HG03045 (cell line): ENCODE results near the gene ENTPD2.

Experiments used
- ATAC-seq: cut with Tn5 transposase; IDR thresholded peaks from one replicate; pipeline ENCODE4 v1.9.1; 2021; ENCODE audit warnings: mild to moderate bottlenecking, moderate library complexity; ENCODE audit not compliant: unreplicated experiment

ENTPD2 gene

DNA sequence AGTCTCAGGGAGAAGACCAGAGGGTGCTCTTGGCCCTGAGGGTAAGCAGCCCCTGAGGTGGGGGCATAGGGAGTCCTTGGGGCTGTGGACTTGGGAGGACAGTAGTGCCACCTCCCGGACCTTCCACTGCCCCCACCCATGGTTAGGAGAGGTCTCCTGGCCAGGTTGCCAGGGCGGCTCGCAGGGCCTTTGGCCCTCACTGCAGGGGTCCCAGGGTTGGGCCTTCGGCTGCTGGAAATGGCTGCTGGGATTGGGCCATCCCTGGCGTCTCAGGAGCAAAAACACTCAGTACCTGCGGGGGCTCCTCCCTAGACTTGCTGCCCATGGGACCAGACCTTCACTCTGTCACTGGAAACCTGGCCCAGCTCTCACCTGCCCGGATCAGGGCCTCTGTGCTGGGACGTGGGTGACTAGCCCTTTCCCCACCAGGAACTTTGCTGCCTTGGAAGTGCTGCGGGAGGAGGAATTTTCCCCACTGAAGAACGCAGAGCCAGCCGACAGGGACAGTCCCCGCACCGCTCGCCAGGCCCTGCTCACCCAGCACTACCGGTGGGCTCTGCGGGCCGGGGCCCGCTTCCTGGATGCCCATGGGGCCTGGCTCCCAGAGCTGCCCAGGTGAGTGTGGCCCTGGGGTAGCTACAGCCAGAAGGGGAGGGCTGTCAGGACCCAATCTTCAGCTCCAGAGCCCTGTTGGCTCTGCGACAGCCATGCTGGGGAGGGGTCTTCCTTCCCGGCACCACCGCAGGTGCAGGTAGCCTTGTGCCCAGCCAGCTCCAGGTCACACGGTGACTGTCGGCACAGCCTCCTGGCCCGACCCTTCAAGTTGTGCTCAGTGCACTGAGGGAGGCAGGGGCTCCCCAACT lies 26.6 kb upstream of the ENTPD2 start:
- no peak for ATAC-seq

DNA sequence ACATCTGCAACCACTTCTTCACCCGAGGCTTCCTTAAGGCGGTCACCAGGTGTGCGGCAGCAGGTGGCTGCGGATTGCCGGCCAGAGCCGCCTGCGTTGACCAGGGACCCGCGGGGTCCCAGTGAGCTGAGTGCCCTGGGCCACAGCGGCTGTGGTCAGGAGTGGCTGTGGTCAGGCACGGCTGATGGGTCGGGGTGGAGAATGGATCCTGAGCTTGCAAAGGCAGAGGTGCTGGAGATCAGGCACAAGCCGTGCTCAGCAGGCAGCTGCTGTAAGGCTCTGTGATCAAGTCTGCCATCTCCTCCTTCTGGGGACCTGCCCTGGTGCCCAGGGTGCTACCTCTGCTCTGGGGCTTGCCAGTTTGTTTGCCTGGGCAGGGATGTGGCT lies 25.5 kb upstream of the ENTPD2 start:
- ATAC-seq, result no peak

DNA sequence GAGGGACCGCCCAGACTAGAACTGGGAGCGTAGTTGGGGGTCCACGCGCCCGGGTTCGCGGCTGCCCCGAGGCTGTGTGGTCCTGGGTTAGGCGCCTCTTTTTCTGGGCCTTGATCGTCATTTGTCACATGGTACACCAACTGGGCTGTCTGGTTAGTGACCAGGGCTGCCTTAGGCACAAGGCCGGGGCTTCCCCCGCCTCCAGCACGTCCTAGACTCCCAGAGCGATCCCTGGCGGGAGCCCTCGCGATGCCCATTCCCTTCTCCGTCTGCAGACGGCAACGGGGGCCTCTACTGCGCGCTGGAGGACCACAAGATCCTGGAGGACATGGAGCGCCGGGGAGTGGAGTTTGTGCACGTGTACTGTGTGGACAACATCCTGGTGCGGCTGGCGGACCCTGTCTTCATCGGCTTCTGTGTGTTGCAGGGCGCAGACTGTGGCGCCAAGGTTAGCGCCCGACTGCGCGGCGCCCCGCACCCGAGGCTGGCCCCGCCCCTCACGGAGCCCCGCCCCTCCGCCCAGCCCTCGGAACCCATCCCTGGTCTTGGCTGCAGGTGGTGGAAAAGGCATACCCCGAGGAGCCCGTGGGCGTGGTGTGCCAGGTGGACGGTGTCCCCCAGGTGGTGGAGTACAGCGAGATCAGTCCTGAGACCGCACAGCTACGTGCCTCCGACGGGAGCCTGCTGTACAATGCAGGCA lies 25.0 kb upstream of the ENTPD2 start:
- no peak for ATAC-seq

DNA sequence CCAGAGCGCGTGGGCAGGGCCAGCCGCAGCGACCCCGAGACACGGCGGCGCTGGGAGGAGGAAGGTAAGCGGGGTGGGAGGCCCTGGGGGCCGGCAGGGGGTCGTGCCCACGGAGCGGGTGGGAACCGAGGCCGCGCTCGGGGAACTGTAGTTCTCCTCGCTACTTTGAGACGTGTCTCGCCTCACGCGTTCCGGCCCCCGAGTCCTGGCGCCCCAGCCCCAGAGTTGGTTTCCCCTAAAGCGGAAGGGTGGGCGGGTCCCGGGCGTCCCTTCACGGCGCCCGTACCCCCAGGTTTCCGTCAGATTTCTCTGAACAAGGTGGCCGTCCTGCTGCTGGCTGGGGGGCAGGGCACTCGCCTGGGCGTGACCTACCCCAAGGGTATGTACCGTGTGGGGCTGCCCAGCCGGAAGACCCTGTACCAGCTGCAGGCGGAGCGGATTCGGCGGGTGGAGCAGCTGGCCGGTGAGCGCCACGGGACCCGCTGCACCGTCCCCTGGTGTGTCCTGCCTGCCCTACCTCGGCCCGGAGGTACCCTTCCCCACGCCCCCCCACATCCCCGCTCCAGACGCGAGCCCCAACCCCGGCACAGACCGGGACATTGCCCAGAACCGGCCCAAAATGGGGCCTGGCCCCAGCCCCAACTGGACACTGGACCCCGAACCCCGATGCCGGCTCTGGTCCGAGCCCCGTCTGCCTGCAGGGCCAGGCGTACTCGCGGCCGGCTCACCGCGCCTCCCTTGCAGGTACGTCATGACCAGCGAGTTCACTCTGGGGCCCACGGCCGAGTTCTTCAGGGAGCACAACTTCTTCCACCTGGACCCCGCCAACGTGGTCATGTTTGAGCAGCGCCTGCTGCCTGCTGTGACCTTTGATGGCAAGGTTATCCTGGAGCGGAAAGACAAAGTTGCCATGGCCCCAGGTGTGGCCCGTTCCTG lies 24.2 kb upstream of the ENTPD2 start:
- peak; percentile 10 for ATAC-seq

DNA sequence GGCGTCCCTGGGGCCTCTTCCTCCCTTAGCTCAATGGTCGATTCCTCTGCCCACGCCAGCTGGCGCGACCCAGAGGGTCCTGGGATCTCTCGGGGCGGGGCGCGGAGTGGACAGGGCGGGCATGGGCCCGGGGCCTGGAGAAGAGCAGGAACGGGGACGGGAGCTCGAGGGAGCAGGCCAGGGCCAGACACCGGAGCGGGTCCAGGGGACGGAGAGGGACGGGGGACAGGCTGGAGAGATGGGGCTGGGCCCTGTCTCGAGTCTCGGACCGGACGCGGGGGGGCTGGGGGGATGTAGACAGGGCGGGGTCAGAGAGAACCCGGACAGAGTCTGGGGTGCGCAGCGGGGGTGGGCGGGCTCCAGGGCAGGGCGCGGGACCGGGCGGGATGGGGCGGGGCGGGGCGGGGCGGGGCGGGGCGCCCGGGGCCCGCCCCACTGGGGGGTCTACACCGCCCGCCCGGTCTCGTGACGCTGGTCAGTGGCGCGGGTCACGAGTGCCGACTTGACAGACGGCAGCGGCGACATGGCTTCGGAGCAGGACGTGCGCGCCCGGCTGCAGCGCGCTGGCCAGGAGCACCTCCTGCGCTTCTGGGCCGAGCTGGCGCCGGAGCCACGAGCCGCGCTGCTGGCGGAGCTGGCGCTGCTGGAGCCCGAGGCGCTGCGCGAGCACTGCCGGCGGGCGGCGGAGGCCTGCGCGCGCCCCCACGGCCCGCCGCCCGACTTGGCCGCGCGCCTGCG lies 23.3 kb upstream of the ENTPD2 start, which contains the start of gene UAP1L1:
Gene UAP1L1 (plus strand): TSS at position 508 of the 738 bp plus-strand sequence. CDS start 16 bp downstream, at position 524.
- ATAC-seq, result peak; percentile 45

- ATAC-seq, result peak; percentile 4
Observed at GRCh38 chr9:137076636-137077009, 22.8 kb upstream of the ENTPD2 start.

DNA sequence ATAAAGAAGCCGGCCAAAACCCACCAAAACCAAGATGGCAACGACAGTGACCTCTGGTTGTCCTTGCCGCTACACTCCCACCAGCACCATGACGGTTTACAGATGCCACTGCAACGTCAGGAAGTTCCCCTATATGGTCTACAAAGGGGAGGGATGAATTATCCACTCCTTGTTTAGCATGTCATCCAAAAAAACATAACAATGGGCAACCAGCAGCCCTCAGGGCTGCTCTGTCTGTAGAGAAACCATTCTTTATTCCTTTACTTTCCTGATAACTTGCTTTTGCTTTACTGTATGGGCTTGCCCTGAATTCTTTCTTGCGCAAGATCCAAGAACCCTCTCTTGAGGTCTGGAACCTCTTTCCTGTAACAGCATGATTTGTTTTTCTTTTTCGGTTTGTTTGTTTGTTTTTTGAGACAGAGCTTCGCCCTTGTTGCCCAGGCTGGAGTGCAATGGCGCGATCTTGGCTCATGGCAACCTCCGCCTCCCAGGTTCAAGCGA lies 21.5 kb upstream of the ENTPD2 start:
- no peak for ATAC-seq

DNA sequence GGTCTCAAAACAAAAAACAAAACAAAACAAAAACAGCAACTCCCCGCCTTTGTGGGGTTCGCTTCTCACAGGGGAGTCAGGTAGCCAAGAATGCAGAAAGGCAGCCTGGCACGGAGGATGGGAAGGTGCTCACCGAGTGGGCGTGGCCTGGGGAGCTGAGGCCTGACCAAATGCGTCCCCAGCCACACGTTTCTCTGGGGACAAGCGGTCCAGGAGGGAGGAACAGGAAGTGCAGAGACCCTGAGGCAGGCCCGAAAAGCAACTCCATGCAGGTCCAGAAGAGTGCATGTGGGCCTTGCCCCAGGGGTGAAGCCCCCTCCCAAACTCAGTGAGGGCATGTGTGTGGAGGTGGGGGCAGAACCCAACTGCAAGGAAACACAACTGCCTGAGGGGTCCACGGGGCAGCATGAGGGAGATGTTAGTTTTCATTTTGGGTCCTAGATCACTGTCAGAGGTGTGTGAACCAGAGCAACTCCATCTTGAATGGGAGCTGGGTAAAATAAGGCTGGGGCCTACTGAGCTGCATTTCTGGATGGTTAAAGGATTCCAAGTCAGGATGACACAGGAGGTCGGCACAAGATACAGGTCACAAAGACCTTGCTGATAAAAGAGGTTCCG lies 20.9 kb upstream of the ENTPD2 start:
- ATAC-seq, result no peak

GRCh38 chr9:137073992-137074399 lies 20.1 kb upstream of the ENTPD2 start:
- ATAC-seq, result no peak

- no peak for ATAC-seq
Observed at GRCh38 chr9:137071282-137071681, 17.4 kb upstream of the ENTPD2 start.

DNA sequence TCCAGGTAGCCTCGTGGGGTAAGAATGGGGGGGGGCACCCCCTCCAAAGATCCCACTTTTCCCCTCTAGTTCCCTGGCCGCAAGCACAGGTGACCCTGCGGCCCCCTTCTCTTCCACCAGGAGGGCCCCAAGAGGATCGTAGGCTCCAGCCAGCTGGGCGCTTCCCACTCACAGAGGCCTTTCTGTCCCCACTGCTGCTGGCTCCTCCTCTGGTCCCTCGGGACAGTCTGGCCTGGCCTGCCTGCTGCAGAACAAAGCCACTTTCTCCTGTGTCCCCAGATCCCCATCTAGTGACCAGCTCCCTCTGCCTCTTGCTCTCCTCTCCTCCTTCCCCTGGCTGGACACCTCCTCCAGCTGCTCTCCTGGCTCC lies 17.0 kb upstream of the ENTPD2 start:
- ATAC-seq, result no peak

GRCh38 chr9:137070201-137070905 lies 16.5 kb upstream of the ENTPD2 start, which contains the start of gene SAPCD2:
Gene SAPCD2 (minus strand): TSS chr9:137070557. CDS start chr9:137070460, 97 bp downstream.
- peak; percentile 68 for ATAC-seq

DNA sequence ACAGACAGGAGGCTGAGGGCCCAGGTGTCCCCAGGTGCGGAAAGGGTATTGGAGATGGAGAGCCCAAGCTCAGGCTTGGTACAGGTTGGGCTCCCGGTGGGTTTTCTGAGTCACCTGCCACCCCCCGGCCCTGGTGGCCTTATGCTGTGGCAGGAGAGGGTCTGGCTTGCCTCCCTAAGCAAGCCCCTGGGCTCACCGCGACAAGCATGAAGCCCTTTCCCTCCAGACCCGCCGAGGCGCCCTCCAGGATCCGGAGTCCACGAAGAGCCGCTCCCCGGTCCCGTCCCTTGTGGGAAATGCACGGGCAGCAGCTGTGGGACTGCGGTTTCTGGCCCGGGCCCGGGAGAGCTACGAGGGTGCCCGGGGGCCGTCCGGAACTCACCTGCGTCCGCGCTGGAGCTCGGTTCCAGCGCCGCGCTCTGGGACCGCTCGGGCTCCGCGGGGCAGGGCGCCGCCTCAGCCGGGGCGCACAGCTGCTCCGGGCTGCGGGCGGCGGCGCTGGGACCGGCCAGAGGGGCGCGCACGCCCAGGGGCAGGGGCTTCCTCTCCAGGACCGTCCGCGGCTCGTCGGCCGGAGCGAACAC lies 15.7 kb upstream of the ENTPD2 start:
- peak; percentile 13 for ATAC-seq

DNA sequence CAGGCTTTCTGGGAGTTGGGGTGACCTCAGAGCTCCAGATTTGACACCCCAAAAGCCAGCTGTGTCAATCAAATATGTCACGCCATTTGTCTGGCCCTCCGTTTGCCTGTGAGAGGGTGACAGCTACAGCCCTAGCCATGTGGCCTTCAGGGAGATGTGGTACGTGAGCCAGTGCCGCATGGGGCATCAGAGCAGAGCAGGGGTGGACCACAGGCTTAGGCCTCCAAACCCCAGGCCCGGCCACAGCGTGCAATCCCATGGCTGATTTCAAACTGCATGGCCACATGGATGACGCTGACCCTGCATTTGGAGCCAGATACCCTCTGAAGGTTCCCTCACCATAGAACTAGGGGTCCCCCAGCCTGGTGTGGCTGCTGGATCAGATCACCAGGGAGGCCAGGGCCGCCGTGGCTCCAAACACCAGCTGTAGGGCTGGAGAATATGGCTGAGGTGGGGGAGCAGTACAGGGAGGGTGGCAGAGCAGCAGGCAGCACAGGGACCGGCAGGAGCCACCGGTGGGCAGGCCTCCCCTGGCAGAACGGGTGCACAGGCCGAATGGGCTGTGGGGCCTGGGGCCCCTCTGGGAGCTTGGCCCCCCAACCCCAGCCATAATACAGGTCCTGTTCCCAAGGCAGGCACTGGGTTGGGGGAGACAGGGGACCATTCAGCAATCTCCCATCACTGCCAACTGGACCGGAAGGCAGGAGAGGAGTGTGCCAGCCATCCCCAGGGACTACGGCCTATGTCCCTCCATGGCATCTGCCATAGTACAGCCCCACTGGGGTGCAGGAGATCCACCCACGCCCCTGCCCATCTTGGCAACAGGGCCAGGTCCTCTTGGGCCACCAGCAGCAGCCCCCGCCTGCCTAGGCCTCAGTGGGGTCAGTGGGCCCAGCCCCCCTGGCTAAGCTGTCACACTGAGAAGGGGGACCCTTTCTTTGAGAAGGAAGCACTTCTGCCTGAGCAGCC lies 15.0 kb upstream of the ENTPD2 start:
- no peak for ATAC-seq

- no peak for ATAC-seq
Observed at GRCh38 chr9:137067860-137068538, 14.1 kb upstream of the ENTPD2 start.

DNA sequence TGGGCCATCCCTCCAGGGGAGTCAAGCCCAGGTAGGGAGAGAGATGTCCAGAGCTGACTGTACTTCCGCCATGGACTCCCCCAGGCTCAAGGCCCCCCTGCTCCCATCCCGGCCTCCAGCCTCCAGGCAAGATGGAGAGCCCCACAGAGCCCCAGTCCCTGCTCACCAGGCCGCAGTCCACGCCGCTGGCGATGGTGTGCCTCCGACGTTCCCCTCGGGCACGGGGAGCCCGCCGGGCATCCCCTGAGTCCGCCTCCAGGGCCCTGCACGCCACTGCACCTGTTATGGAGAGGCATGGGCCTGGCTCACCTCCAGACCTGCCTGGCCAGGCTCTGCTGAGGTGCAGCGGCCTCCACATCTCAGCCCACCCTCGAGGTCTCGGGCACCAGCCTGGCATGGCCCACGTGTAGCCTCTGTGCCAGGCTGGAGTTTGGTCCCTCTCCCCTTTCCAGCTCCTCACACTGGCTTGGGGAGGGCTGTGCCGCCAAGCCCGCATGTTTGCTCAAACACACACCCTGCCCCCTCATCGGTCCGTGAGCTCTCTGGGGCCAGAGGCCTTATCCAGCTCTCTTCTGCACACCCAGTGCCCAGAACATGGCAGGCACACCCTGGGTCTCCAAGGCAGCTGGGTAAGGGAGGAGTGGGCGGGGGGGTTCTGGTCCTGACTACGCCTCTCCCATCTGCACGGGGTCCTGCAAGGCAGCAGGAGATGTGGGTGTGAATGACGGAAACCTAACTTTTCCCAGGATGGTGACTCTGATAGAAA lies 12.4 kb upstream of the ENTPD2 start:
- ATAC-seq, result no peak
